Thoracic aorta (tissue), 2 donors: ENCODE measurements around the gene SLC9C2. TPM values are rescaled to one million over a fixed set of nuclear protein-coding genes. Genes with fewer than 3 reads are reported as not detected.

ENCODE experiments used
- ATAC-seq: fragments of 150-250 bp; one replicate; pipeline ENCODE4 v1.8.0; 2017; ENCODE audit warnings: low read depth; ENCODE audit not compliant: insufficient number of reproducible peaks, low FRiP score
- DNase-seq: peaks from one replicate; pipeline ENCODE4 v3.0.0-alpha.2; 2020; ENCODE audit warnings: low spot score
- H3K27ac ChIP-seq, 2 donors: fragments of 200-600 bp; sonication (generic); 1 replicate in 1 of 2; 2 replicates in 1 of 2; pipeline ENCODE4 v1.5.1; 2016; ENCODE audit warnings: mild to moderate bottlenecking in 2 of 2, moderate library complexity in 2 of 2
- H3K27me3 ChIP-seq: fragments of 200-600 bp; sonication (generic); replicated peaks from 2 replicates; pipeline ENCODE4 v1.6.0; 2016; ENCODE audit warnings: mild to moderate bottlenecking; ENCODE audit not compliant: insufficient read depth
- H3K36me3 ChIP-seq: fragments of 200-600 bp; sonication (generic); one replicate; pipeline ENCODE4 v1.5.1; 2016
- H3K4me1 ChIP-seq, 2 donors: fragments of 200-600 bp; sonication (generic); 1 replicate in 1 of 2; 2 replicates in 1 of 2; pipeline versions ENCODE4 v1.5.1 to v1.6.0; 2016; ENCODE audit warnings: low read depth in 2 of 2, mild to moderate bottlenecking in 1 of 2; ENCODE audit not compliant: control insufficient read depth in 1 of 2
- H3K4me3 ChIP-seq: fragments of 200-600 bp; sonication (generic); 2 replicates; pipeline ENCODE4 v1.5.1; 2016; ENCODE audit warnings: mild to moderate bottlenecking
- H3K9me3 ChIP-seq: fragments of 200-600 bp; sonication (generic); 2 replicates; pipeline ENCODE4 v1.5.1; 2016
- CTCF ChIP-seq: fragments of 200-600 bp; sonication (generic); IDR thresholded peaks from one replicate; pipeline ENCODE4 v1.5.1; 2019; ENCODE audit warnings: antibody characterized with exemption
- total RNA-seq, 2 donors: library from RNA; depleted of rRNA; stranded (reverse); fragments of >200 nt; gene quantifications; one replicate each; pipeline versions ENCODE4 v1.1.0 to v1.2.3, GENCODE V29; 2016

SLC9C2 gene
- total RNA-seq, 2 donors from 2014 or later: not detected

DNA sequence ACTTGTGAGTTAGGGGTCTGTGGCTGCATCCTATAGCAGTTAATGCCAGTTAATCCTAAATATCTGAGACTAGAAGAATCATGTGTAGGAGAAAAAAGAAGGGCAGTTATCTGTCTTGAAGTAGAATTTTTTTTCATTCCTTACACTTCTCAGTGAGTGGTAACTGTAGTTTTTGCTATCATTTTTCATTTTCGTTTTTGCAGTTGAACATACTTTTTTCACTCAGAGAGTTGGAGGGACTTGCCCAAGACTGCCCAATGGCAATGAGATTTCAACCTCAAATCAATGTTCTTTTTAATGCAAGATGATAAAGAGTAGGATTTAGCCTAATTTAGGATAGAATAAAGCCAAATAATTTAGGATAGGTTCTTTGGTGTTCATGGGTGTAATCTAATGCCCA lies 120.2 kb downstream of the SLC9C2 start:
- DNase-seq (no peak), ATAC-seq (no peak)
- Histone ChIP-seq H3K4me1 (peaks cover 20 to 23% of the 10 kb centered on the region in 2 donors), H3K27ac (no peak overlapping the region), H3K9me3 (no peaks in the 10 kb centered on the region), H3K4me3 (no peak overlapping the region), H3K36me3 (peaks cover 57% of the 10 kb centered on the region), H3K27me3 (no peaks in the 10 kb centered on the region)
- no peak for TF ChIP-seq CTCF

DNA sequence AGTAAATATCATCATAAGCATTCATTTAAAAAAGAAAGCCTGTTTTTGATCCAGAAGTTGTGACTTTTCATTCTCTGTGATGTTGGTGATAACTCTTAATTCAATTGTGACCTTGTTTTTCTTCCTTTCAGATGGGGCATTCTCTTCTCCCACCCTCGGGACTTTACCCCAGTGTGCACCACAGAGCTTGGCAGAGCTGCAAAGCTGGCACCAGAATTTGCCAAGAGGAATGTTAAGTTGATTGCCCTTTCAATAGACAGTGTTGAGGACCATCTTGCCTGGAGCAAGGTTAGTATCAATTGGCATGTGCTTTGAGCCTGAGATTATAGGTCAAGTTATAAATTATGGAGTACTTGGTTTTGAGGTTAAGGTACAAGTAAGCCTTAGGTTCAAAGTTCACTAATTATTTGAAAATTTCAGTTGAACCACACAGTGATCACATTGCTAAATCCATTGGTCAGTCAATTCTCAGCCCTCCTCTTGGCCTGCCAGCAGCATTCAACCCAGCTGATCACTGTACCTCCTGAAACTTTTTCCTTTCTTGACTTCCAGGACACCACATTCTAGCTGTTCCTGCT lies 121.6 kb downstream of the SLC9C2 start:
- H3K36me3 ChIP-seq: peaks cover 44% of the 10 kb centered on the region
- DNase-seq (no peak), ATAC-seq (no peak)
- no peaks in the 10 kb centered on the region for H3K9me3 ChIP-seq
- no peaks in the 10 kb centered on the region for H3K27me3 ChIP-seq
- no peak for TF ChIP-seq CTCF
- H3K4me3 ChIP-seq: no peak overlapping the region
- H3K27ac ChIP-seq: no peak overlapping the region
- H3K4me1 ChIP-seq: peaks cover 20 to 24% of the 10 kb centered on the region in 2 donors

DNA sequence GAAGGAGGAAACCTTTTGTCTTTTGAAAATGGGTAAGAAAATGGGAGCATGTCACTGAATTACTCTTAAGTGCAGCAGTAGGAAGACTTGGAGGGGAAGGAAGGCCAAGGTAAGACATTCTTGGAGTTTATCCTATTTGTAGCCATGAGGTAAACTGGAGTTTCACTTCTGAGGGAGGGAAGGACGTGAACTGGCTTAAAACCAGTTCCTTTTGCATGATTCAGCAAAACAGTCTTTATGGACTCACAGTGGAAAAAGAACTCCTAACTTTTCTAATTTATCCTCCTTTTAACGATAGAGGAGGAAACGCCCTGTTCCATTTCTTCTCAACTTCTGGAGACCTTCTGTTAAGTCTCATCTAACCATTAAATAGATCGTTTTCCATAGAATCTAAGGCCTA lies 123.2 kb downstream of the SLC9C2 start:
- Histone ChIP-seq H3K27me3 (no peaks in the 10 kb centered on the region), H3K27ac (no peak overlapping the region), H3K4me3 (no peak overlapping the region), H3K36me3 (peaks cover 29% of the 10 kb centered on the region), H3K9me3 (no peaks in the 10 kb centered on the region), H3K4me1 (peaks cover 30 to 41% of the 10 kb centered on the region in 2 donors)
- no peak for TF ChIP-seq CTCF
- no peak for DNase-seq
- ATAC-seq: no peak

GRCh38 chr1:173478094-173478674 lies 124.7 kb downstream of the SLC9C2 start:
- H3K4me1 ChIP-seq: peaks cover 39 to 55% of the 10 kb centered on the region in 2 donors
- no peak for TF ChIP-seq CTCF
- H3K36me3 ChIP-seq: peaks cover 17% of the 10 kb centered on the region
- H3K4me3 ChIP-seq: peak overlapping the region; percentile 98
- peak; percentile 18 for DNase-seq
- peak; percentile 63 for ATAC-seq
- H3K9me3 ChIP-seq: no peaks in the 10 kb centered on the region
- peak overlapping the region; percentile 97 to 99 for H3K27ac ChIP-seq
- H3K27me3 ChIP-seq: no peaks in the 10 kb centered on the region

GRCh38 chr1:173477286-173478093 lies 125.4 kb downstream of the SLC9C2 start, which contains the start of gene PRDX6:
PRDX6 (plus strand) TSS chr1:173477335; CDS start chr1:173477398, 63 bp downstream.
- H3K27ac ChIP-seq: peak within 1 kb of the TSS; percentile 97 to 99
- no peaks in the 10 kb centered on the region for H3K27me3 ChIP-seq
- peaks cover 41 to 61% of the 10 kb centered on the region in 2 donors for H3K4me1 ChIP-seq
- ATAC-seq: peak; percentile 76
- H3K4me3 ChIP-seq: peak within 1 kb of the TSS; percentile 98
- H3K36me3 ChIP-seq: peaks cover 10% of the 10 kb centered on the region
- peak; percentile 13 for TF ChIP-seq CTCF
- peak; percentile 66 for DNase-seq
- no peaks in the 10 kb centered on the region for H3K9me3 ChIP-seq
